Peyer's patch (tissue), 4 donors: ENCODE results near the gene OR52E4.

Experiments
- POLR2A ChIP-seq, 2 donors: fragments of 450-650 bp; IDR thresholded peaks; one replicate each; pipeline ENCODE4 v1.5.1; 2017; ENCODE audit warnings: antibody characterized with exemption in 2 of 2, mild to moderate bottlenecking in 2 of 2, moderate library complexity in 2 of 2
- TF ChIP-seq, protein P1 (sequence below), 6 experiments: fragments of 450-650 bp in 4 of 6; fragments of 200-600 bp in 2 of 6; sonication (generic) in 1 of 6; IDR thresholded peaks; one replicate each; pipeline ENCODE4 v1.5.1; 2017 to 2019; ENCODE audit warnings: antibody characterized with exemption in 6 of 6, mild to moderate bottlenecking in 3 of 6, moderate library complexity in 1 of 6

DNA sequence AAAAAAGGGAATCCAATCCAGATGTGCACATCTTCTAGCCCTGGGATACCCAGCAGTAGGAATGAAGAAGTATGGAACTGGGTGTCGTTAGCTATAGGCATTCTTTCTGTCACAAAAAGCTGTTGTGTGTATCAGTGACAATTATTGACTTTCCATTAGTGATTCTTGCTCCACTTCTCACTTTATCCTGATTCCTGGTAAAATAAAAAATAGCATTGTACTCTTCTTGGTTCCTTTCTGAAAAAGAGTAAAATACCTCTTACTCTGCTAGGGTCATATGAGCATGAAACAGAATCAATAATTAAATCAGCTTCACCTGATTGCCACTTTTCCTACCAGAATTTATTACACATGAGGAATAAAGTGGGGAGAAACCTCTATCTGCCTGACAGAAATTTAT lies 38.6 kb upstream of the OR52E4 start, which contains the start of gene OR52E6:
- TF ChIP-seq, protein P1, sequence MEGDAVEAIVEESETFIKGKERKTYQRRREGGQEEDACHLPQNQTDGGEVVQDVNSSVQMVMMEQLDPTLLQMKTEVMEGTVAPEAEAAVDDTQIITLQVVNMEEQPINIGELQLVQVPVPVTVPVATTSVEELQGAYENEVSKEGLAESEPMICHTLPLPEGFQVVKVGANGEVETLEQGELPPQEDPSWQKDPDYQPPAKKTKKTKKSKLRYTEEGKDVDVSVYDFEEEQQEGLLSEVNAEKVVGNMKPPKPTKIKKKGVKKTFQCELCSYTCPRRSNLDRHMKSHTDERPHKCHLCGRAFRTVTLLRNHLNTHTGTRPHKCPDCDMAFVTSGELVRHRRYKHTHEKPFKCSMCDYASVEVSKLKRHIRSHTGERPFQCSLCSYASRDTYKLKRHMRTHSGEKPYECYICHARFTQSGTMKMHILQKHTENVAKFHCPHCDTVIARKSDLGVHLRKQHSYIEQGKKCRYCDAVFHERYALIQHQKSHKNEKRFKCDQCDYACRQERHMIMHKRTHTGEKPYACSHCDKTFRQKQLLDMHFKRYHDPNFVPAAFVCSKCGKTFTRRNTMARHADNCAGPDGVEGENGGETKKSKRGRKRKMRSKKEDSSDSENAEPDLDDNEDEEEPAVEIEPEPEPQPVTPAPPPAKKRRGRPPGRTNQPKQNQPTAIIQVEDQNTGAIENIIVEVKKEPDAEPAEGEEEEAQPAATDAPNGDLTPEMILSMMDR (IDR thresholded peaks at IDR 0.05), result no peak
- TF ChIP-seq POLR2A (IDR thresholded peaks at IDR 0.05), result no peak
